ENCODE measurements around the gene PYDC1. TPM values are rescaled to one million over a fixed set of nuclear protein-coding genes. Genes with fewer than 3 reads are reported as not detected.
"Not testable (repeated sequence)": the region's sequence is repeated elsewhere in the genome, so short reads cannot be mapped to it uniquely, and the experiment has no call there.

PYDC1 gene
- total RNA-seq, 2 donors from 2014 or later: not detected

GRCh38 chr16:31179747-31180459 lies 37.0 kb downstream of the PYDC1 start, which contains the start of gene FUS:
FUS (plus strand) TSS chr16:31180139; CDS start chr16:31180215, 76 bp downstream.
- Histone ChIP-seq H3K4me3 (peak within 1 kb of the TSS; percentile 99), H3K36me3 (peaks cover 20% of the 10 kb centered on the region), H3K4me1 (ENCODE audit: control insufficient read depth in 1 of 2, low read depth in 2 of 2) (peaks cover 25 to 39% of the 10 kb centered on the region in 2 donors), H3K9me3 (no peaks in the 10 kb centered on the region), H3K27ac (peak within 1 kb of the TSS; percentile 97), H3K27me3 (replicated peaks; ENCODE audit: insufficient read depth) (no peaks in the 10 kb centered on the region)
- no peak for TF ChIP-seq CTCF (IDR thresholded peaks at IDR 0.05)
- DNase-seq (ENCODE audit: low spot score): peak; percentile 41
- peak; percentile 85 for ATAC-seq (ENCODE audit: insufficient number of reproducible peaks, low FRiP score, low read depth)

GRCh38 chr16:31179219-31179746 lies 37.7 kb downstream of the PYDC1 start:
- peaks cover 25 to 39% of the 10 kb centered on the region in 2 donors for H3K4me1 ChIP-seq (ENCODE audit: control insufficient read depth in 1 of 2, low read depth in 2 of 2)
- no peaks in the 10 kb centered on the region for H3K27me3 ChIP-seq (replicated peaks; ENCODE audit: insufficient read depth)
- TF ChIP-seq CTCF (IDR thresholded peaks at IDR 0.05): no peak
- peak overlapping the region; percentile 99 for H3K4me3 ChIP-seq
- no peak for DNase-seq (ENCODE audit: low spot score)
- no peaks in the 10 kb centered on the region for H3K9me3 ChIP-seq
- peak overlapping the region; percentile 97 for H3K27ac ChIP-seq
- ATAC-seq (ENCODE audit: insufficient number of reproducible peaks, low FRiP score, low read depth): no peak
- peaks cover 15% of the 10 kb centered on the region for H3K36me3 ChIP-seq

GRCh38 chr16:31177136-31177535 lies 39.8 kb downstream of the PYDC1 start:
- peaks cover 12 to 20% of the 10 kb centered on the region in 2 donors for H3K4me1 ChIP-seq (ENCODE audit: control insufficient read depth in 1 of 2, low read depth in 2 of 2)
- no peaks in the 10 kb centered on the region for H3K36me3 ChIP-seq
- H3K4me3 ChIP-seq: no peak overlapping the region
- TF ChIP-seq CTCF (IDR thresholded peaks at IDR 0.05): no peak
- DNase-seq (ENCODE audit: low spot score) (no peak), ATAC-seq (ENCODE audit: insufficient number of reproducible peaks, low FRiP score, low read depth) (no peak)
- H3K27me3 ChIP-seq (replicated peaks; ENCODE audit: insufficient read depth): no peaks in the 10 kb centered on the region
- no peaks in the 10 kb centered on the region for H3K9me3 ChIP-seq
- no peak overlapping the region for H3K27ac ChIP-seq

GRCh38 chr16:31170048-31170447 lies 46.9 kb downstream of the PYDC1 start:
- H3K4me1 ChIP-seq (ENCODE audit: control insufficient read depth in 1 of 2, low read depth in 2 of 2); DNase-seq (ENCODE audit: low spot score); H3K36me3 ChIP-seq; ATAC-seq (ENCODE audit: insufficient number of reproducible peaks, low FRiP score, low read depth); H3K9me3 ChIP-seq; H3K27ac ChIP-seq; H3K4me3 ChIP-seq; H3K27me3 ChIP-seq (replicated peaks; ENCODE audit: insufficient read depth): not testable (repeated sequence)

- H3K9me3 ChIP-seq: no peaks in the 10 kb centered on the region
- no peak overlapping the region for H3K4me3 ChIP-seq
- no peak overlapping the region for H3K27ac ChIP-seq
- no peaks in the 10 kb centered on the region for H3K36me3 ChIP-seq
- ATAC-seq (ENCODE audit: insufficient number of reproducible peaks, low FRiP score, low read depth) (no peak), DNase-seq (ENCODE audit: low spot score) (no peak)
- H3K27me3 ChIP-seq (replicated peaks; ENCODE audit: insufficient read depth): no peaks in the 10 kb centered on the region
- H3K4me1 ChIP-seq (ENCODE audit: control insufficient read depth in 1 of 2, low read depth in 2 of 2): no peaks in the 10 kb centered on the region
- no peak for TF ChIP-seq CTCF (IDR thresholded peaks at IDR 0.05)
These were observed 48.1 kb downstream of the PYDC1 start for GRCh38 chr16:31168848-31169247.
